ENCODE data around the gene SLC19A2. TPM values are rescaled to one million over a fixed set of nuclear protein-coding genes. Genes with fewer than 3 reads are reported as not detected.

Gene SLC19A2
- total RNA-seq, 2 donors from 2014 or later, result 4.9 to 8.0 TPM

DNA sequence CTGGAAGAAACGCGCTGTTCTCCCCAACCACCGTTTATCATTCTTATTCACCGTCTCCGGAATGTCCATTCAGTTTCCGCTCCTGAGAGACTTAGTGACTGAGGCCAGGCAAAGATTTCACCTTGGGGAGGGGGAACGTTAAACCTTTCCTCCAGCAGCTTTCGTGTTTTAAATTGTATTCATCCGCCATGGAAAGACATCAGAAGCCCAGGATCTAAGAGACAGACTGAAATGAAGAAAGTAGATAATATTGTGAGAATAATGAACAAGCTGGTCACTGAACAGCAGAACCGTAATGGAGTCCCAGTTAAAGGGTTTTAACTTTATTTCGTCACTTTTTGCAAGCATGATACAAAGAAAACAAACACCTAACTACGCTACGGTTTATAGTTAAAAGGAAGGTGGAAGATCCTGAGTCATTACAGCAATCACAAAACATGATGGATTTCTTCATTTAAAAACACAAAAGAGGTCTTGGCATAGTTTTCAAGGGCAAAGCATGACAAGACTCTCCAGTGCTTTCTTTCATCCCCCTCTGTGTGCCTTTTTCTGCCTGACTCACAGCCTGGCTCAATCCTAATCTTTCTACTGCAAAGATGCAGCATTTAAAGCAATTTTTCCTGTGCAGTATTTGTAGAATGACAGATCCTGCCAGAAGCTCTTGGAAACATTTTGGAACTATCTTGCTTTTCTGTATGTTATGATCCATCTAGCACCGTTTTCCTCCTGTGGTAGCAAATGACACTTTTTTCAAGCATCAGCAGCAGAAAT lies 722 bp upstream of the SLC19A2 start:
- Histone ChIP-seq H3K36me3 (no peaks in the 10 kb centered on the region), H3K9ac (ENCODE audit: low read depth in 2 of 2, low read length in 2 of 2) (peak overlapping the region; percentile 66 to 82), H3K27ac (peak overlapping the region; percentile 94), H3K4me1 (no peaks in the 10 kb centered on the region), H3K9me3 (no peaks in the 10 kb centered on the region), H3K4me3 (peak overlapping the region; percentile 89), H3K27me3 (no peaks in the 10 kb centered on the region)
- intact Hi-C loops (cut with DNase I), result no loop called here
- TF ChIP-seq CTCF (IDR thresholded peaks at IDR 0.05), result no peak
- no peak for DNase-seq

- peak; percentile 61 for DNase-seq
- intact Hi-C loops (cut with DNase I), result no loop called here
- Histone ChIP-seq H3K4me3 (peak overlapping the region; percentile 89), H3K9me3 (no peaks in the 10 kb centered on the region), H3K27me3 (no peaks in the 10 kb centered on the region), H3K4me1 (no peaks in the 10 kb centered on the region), H3K9ac (ENCODE audit: low read depth in 2 of 2, low read length in 2 of 2) (peak overlapping the region; percentile 82 to 94), H3K36me3 (no peaks in the 10 kb centered on the region), H3K27ac (peak overlapping the region; percentile 94)
- TF ChIP-seq CTCF (IDR thresholded peaks at IDR 0.05), result no peak
Observed at GRCh38 chr1:169484683-169485430, 887 bp downstream of the SLC19A2 start.

DNA sequence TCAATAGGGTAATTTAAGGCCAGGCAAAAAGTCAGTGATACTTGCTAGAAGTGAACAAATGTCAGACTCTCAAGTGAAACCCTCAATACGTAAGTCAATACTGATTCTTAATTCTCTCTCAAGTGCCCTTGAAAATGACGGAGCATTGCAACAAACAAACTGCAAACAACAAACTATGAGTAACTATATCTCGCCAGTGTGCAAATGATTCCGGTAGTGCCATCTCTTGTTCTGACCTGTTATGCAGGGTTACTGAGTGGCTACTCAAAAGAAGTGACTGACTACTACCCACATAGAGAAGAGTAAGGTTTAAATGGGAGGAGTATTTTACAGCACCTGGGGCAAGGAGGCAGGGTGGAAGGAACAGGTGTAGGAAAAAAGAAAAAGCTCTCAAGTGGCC lies 1.6 kb downstream of the SLC19A2 start:
- intact Hi-C loops (cut with DNase I), result no loop called here
- H3K9ac ChIP-seq (ENCODE audit: low read depth in 2 of 2, low read length in 2 of 2), result peak overlapping the region in 1 of 2 donors; percentile 82
- H3K27me3 ChIP-seq, result no peaks in the 10 kb centered on the region
- no peak overlapping the region for H3K27ac ChIP-seq
- TF ChIP-seq CTCF (IDR thresholded peaks at IDR 0.05), result no peak
- no peak for DNase-seq
- H3K9me3 ChIP-seq, result no peaks in the 10 kb centered on the region
- no peaks in the 10 kb centered on the region for H3K4me1 ChIP-seq
- no peak overlapping the region for H3K4me3 ChIP-seq
- H3K36me3 ChIP-seq, result no peaks in the 10 kb centered on the region

- H3K4me1 ChIP-seq, result no peaks in the 10 kb centered on the region
- H3K27me3 ChIP-seq, result no peaks in the 10 kb centered on the region
- no peaks in the 10 kb centered on the region for H3K36me3 ChIP-seq
- TF ChIP-seq CTCF (IDR thresholded peaks at IDR 0.05), result no peak
- H3K4me3 ChIP-seq, result no peak overlapping the region
- DNase-seq, result no peak
- intact Hi-C loops (cut with DNase I), result no loop called here
- H3K9me3 ChIP-seq, result no peaks in the 10 kb centered on the region
- no peak overlapping the region for H3K27ac ChIP-seq
- H3K9ac ChIP-seq (ENCODE audit: low read depth in 2 of 2, low read length in 2 of 2), result no peak overlapping the region
Observed at GRCh38 chr1:169483500-169483966, 2.2 kb downstream of the SLC19A2 start.

DNA sequence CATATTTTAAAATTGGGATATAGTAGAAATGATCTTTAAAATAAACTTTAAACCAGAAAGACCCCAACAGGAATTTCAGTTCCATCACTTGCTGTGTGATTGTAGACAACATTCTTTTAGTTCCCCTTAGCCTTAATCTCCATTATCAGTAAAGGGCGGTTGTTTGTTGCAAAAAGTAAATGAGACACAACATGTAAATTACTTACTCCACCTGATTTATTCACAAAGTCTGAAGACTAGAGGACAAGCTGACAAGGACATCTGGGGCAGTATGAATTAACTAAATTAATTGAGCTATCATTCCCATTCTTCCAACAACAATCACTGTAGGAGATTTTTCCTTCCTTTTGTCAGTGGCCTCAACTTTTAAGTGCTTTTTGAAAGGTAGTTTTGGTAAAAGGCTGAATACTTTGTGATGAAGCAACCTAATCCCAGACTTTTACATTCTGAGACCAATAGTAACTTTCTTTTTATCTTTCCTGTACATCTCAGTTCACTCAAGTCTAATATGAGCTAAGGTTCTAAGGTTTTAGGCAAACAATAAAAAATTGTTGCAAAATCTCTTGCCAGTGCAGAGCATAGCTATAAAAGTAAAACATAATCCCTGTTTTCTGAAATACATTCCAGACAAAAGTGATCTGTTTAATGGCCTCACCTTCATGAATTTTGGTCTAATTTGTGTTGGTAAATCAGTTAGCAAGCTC lies 6.2 kb downstream of the SLC19A2 start:
- Histone ChIP-seq H3K9me3 (no peaks in the 10 kb centered on the region), H3K27me3 (no peaks in the 10 kb centered on the region), H3K9ac (ENCODE audit: low read depth in 2 of 2, low read length in 2 of 2) (no peak overlapping the region), H3K27ac (no peak overlapping the region), H3K4me1 (no peaks in the 10 kb centered on the region), H3K4me3 (no peak overlapping the region), H3K36me3 (no peaks in the 10 kb centered on the region)
- DNase-seq, result no peak
- intact Hi-C loops (cut with DNase I), result no loop called here
- TF ChIP-seq CTCF (IDR thresholded peaks at IDR 0.05), result no peak

All from colonic mucosa (tissue), 4 donors.